Measurements from ENCODE around the gene DGCR8.

DGCR8 gene

DNA sequence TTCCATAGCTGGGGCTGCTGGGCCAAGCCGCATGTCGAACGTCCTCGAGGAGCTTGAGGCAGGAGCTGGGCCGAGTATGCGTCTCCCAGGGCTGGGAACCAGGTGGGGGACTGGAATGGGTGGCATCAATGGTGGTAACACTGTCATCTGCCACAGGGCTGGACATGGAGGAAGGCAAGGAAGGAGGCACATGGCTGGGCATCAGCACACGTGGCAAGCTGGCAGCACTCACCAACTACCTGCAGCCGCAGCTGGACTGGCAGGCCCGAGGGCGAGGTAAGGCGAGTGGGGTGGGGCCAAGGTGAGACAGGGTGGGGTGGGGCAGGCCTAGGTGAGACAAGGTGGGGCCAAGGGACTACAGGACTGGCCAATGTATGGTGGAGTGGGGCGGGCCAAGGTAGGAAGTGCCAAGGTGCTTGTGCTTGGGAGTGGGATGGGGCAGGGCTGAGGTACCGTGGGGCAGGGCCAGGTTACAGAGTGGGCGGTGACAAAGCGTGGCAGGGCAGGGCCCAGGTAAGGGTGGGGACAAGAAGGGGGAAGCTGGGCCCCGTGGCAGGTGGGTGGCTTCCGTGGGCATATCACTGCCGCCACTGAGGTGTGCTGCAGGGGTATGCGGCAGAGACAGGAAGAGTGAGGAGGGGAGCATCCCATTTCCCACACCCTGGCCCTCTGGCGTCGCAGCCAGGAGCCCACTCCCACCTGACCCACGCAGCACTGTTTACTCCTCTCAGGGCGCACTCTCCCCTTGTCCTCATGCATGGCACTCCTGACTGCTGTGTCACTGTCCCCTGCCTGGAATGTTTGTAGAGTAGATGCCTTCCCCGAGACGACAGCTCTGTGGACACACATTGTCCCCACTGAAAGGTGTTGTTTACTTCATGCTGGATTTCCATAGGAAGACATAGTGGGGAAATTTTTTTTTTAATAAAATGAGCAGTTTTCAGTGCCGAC is 27.5 kb upstream of the DGCR8 start:
- DNase-seq (ENCODE audit: low read depth): no peak

DNA sequence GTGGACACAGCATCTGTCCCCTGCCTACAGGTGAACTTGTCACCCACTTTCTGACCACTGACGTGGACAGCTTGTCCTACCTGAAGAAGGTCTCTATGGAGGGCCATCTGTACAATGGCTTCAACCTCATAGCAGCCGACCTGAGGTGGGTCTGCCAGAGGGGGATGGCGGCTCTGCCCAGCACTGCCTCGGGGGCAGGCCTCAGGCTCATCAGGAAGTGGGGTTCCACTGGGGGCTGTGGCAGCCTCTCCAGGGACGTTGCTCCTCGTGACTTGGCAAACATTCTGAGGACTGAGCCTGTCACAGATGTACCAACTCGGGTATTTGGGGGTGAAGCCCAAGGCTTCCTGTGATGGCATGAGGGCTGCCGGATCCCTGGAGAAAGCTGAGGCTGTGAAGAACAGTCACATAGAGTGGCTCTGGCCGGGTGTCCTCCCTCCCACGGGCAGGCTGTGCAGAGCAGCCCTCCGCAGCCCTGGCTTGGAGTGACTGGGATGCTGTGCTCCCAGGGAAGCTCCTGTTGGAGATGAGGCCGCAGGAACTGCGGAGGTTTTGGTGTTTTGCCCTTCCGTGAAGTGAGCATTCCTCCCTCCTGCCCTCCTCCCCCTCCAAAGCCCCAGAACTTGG is 26.5 kb upstream of the DGCR8 start:
- no peak for DNase-seq (ENCODE audit: low read depth)

DNA sequence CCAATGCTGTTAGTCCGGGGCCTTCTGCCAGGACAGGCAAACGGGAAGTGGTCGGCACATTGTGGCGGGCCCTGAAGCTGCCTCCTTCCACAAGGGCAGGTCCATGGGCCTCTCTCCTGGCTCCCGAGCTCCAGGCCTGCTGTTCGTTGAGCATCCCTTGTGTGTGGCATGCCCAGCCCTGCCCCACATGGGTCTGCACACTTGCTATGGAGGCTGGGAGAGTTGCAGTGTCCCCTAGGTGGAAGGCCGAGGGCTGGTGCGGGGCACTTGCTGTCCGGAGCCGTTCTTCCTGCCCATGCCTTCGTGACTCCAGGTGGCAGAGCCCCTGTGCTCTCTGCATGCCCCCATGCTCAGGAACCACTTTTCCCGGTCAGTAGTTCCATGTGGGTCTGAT is 26.0 kb upstream of the DGCR8 start:
- DNase-seq (ENCODE audit: low read depth): no peak

DNA sequence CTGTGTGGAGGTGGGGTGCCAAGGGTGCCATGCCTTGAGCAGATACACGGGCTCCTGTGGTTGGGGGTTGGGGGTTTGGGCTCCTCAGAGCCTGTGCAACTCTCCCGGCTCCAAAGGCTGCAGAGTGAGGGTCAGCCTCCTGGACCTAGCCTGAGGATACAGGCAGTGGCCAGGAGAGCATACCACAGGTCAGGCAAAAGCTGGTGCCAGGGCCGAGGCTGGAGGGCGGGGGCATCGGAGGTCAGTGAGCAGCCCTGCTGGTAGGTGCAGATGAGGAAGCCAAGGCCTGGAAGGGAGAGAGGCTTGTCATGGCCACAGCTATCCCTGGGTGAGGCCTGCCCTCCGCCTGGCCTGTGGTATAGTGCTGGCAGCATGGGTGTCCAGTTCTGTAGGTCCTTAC is 25.6 kb upstream of the DGCR8 start:
- DNase-seq (ENCODE audit: low read depth): no peak

DNA sequence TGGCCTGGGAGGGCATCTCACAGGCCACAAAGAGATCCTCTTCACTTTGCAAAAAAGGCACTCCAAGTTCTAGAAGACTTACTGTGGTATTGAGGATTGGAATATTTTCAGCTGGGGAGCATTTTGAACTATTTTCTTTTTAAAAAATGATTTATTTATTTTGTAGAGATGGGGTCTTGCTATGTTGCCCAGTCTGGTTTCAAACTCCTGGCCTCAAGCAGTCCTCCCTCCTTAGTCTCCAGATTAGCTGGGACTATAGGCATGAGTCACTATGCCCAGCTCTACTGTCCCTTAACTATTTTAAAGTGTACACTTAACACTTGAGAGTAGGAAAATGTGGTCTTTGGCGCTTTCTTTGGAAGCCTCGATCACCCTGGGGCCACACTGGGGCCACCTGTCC is 24.9 kb upstream of the DGCR8 start:
- no peak for DNase-seq (ENCODE audit: low read depth)

DNA sequence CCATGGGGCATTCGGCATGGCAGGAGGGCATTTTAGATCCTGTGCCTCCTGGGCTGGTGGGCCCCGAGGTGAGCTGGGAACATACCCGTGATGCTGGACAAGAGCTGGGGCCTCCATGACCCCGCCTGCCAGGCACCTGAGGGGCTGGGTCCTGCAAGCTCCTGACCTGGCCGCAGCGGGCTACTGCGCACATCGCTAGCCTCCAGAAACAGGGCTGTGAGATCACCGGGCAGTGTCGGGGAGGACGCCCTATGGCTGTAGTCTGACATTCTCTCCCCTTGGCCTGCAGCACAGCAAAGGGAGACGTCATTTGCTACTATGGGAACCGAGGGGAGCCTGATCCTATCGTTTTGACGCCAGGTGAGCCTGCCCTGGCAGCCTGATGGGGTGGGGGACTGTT is 24.4 kb upstream of the DGCR8 start:
- no peak for DNase-seq (ENCODE audit: low read depth)

DNA sequence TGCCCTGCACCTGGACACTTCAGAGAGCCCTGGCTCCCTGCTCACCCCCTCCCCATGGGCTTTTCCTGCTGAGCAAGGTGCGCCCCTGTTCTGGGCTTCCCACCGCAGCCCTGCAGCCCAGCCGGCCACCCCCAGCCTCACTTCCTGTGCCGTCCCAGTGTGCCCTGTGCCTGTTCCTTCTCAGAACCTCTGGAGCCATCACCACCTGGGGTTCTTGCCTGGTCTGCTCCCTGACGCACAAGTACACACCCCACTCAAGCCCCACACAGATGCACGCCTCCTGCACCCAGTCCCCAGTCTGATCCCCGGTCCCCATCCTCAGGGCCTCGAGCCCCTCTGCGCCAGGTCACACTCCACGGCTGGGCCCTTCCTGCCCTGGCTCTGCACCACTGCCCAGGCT is 23.9 kb upstream of the DGCR8 start:
- DNase-seq (ENCODE audit: low read depth): no peak

DNA sequence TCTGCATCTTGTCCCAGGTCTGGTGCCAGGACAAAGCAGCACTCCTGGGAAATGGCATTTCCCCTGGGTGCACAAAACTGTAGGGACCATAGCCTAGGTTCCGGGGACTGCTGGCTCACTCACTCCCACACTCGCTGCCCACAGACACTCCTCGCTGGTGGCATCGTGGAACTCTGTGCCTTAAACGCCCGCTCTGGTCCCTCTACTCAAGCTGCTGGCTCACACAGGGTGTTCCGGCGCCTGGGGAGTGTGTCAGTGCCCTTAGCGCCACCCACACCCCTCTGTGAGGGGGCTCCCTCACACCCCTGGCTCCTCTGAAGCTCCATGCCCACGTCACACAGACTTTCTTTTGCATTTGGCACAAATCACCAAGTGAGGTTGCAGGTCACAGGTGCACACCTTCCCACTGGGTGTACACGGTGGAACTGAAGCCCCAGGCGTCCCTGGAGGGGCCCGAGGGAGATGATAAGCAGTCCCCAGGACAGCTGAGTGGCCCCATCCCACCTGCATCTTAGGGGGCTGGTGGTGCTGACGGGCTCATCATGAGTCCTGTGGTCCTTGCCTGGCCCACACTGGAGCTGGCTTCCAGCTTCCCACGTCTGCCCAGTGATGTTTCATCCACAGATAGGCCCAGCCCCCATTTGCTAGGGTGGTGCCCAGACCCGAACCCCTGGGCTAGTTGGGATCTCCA is 23.2 kb upstream of the DGCR8 start:
- DNase-seq (ENCODE audit: low read depth): no peak

DNA sequence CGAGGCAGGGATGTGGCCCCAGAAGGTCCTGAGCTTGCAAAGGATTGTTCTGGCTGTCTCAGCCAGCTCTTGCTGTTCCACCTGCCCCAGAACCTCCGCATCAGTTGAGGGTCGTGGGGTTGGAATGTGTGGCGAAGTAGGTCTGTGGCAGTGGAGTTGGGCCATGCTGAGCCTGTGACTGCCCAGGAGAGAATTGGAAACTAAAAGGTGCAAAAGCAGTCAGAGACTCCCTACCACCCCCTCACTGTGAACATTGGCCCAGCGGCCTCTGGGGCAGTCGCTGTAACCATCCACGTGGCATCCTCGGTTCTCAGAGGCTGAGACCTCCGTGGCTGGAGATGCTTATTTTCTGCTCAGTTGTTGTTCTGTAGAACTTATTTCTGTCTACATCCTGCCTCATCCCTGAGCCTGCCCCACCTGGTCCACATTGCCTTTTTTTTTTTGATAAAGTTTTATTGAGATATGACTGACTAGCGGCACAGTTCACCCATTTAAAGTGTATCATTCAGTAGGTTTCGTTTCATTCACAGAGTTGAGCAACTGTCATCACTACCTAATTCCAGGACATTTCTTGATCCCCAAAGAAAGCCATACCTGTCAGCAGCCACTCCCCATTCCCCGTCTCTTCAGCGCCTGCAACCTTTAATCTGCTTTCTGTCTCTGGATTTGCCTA is 22.3 kb upstream of the DGCR8 start:
- no peak for DNase-seq (ENCODE audit: low read depth)

DNA sequence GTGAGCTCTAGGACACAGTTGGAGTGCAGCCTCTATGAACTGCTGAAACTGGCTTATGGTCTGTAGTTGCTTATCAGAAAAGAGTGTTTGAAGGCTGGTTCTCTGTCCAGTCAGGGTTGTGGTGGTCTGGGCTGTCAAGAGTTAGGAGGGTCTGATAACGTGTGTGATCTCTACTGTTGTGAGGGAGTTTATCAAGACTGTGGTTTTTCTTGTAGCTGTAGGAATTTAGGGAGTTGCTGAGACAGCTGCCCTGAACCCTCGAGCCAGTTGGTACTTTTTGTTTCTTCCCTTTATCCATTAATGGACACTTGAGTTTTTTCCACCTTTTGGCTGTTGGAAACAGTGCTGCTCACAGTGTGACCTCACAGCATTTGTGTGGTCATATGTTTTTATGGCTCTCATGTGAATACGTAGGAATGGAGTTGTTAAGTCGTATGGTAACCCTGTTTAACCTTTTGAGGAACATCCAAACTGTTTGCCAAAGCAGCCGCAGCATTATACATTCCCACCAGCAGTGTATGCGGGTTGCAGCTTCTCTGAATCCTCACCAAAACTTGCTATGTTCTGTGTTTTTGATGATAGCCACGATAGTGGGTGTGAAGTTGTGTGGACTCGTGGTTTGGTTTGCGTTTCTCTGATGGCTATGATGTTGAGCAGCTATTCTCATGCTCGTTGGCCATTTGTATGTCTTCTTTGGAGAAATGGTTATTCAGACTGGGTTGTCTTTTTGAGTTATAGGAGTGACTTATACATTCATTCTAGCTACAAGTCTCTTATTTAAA is 20.9 kb upstream of the DGCR8 start:
- no peak for DNase-seq (ENCODE audit: low read depth)

DNA sequence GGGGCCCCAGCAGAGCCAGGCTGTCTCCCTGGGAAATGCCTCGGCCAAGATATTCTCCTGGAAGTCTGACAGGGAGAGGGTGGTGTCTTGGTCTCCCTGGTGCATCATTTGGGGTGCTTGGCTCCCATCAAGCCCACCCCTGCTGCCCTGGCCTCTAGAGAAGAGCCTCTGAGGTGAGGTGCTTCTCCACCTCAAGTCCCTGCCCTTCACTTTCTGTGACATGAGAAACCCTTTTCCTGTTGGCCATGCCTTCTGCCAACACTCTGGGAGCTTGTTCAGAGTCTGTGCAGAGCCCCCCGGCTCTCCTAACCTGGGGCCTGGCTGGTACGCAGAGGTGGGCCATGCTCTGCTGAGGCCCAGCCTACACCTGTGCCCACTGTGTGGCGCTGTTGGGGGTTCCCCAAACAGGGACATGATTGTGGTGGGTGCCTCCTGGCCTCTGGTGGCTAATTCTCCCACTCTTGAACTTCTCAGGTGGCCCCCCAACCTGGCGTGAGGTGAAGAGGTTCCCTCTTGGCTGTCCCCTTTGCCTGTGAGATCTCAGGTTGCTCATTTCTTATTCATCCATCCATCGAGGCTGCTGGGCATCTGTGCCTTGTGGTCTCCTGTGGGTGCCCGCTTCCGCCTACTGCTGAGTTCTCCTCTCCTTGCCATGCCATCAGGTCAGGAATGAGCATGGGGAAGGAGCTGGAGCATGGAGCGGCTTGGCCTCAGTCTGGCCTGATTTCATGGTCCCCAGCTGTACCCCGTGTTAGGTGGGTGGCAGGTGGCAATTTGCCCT is 19.2 kb upstream of the DGCR8 start:
- no peak for DNase-seq (ENCODE audit: low read depth)

DNA sequence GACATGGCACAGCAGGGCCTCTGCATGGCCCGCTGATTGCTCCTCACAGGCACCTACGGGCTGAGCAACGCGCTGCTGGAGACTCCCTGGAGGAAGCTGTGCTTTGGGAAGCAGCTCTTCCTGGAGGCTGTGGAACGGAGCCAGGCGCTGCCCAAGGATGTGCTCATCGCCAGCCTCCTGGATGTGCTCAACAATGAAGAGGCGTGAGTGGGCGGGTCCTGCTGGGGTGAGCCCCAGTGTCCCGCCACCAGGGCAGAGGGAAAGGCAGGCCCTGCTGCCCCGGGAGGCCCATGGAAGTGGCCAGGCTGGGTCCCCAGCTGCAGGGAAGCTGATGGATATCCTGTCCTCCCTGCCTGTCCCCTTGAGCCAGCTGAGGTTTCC is 18.6 kb upstream of the DGCR8 start:
- no peak for DNase-seq (ENCODE audit: low read depth)

DNA sequence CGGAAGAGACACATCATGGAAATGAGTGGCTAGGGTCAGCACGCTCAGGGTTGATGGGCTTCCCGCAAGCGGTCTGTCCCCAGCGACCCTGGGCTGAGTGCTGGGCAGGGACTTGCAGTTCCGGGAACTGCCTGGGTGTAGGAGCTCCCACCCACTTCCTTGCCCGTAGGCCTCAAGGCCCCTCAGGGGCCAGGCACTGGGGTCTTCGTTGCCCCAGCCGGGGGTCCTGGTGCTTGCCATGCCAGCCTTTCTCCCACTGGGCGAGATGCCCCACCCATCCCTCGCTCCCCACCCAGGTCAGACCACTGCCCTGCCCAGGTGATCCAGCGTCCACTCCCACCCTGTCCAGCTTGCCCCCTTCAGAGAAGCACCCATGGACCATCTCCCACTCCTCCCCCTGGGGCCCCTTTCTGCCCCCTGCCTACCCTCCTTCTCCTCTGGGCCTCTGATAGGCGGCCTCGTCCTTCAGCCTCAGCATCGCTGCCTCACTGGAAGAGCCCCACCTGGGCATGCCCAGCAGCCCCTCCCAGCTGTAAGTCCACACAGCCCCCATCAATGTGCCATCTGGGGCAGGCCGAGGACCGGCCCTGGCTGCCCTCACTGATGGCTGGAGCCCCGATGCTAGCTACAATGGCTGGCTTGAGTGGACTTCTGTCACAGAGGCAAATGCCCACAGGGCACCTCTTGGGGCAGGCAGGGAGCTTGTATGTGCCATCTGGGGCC is 17.8 kb upstream of the DGCR8 start:
- DNase-seq (ENCODE audit: low read depth): no peak

DNA sequence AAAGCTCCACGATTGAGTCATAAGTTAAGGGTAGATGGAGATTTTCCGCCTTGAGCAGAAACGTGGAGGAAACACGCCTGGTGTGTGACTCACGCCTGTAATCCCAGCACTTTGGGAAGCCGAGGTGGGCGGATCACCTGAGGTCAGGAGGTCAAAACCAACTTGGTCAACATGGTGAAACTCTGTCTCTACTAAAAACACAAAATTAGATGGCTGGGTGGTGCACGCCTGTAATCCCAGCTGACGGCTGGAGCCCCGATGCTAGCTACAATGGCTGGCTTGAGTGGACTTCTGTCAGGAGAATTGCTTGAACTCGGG is 17.3 kb upstream of the DGCR8 start:
- no peak for DNase-seq (ENCODE audit: low read depth)

DNA sequence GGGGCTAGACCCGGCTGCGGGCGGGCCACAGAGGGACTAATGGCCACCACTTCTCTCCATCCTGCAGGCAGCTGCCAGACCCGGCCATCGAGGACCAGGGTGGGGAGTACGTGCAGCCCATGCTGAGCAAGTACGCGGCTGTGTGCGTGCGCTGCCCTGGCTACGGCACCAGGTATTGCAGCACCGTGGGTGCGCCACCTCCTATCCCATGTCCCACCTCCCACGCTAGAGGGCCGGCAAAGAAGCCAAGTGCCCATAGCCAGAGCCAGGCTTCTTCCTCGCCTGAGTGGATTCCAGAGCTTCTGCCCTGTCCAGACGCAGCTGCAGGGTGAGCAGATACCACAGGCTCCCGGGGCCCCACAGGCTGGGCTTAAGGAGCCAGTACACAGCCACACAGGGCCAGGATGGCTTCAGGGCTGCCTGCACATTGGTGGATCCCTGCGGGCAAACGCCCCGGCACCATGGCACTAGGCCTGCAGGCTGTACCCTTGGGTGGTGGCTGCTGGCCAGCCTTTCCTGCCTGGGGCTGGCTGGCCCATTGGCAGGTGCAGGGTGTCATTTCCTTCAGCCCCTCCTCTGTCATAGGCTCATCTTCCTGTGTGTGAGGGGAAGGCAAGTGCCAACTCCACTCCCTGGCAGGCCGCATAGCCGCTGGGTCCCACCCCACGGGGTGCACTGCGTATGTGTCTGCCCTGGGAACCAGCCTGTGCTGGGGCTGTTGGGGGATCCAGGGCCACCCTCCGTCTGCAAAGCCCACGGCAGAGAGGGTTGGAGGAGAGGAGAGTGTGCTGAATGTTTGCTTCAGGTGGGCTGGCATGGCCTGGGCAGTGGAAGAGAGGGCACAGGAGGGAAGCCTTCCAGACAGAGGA is 16.5 kb upstream of the DGCR8 start:
- no peak for DNase-seq (ENCODE audit: low read depth)

DNA sequence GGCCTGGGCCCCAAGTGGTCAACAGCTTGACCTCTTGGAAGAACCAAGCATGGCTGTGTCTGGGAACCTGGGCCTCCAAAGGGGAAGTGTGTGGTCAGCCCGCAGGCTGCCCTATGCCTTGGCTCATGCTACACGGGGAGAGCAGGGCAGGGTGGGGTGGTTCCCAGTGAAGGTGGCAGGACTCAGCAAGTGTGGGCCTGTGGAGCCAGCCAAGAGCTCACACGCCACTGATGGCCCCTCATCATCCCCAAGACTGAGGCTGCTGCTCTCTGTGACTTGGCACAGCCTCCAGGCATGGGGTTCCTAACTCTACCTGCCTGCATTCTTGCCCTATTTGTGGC is 15.9 kb upstream of the DGCR8 start:
- DNase-seq (ENCODE audit: low read depth): no peak

DNA sequence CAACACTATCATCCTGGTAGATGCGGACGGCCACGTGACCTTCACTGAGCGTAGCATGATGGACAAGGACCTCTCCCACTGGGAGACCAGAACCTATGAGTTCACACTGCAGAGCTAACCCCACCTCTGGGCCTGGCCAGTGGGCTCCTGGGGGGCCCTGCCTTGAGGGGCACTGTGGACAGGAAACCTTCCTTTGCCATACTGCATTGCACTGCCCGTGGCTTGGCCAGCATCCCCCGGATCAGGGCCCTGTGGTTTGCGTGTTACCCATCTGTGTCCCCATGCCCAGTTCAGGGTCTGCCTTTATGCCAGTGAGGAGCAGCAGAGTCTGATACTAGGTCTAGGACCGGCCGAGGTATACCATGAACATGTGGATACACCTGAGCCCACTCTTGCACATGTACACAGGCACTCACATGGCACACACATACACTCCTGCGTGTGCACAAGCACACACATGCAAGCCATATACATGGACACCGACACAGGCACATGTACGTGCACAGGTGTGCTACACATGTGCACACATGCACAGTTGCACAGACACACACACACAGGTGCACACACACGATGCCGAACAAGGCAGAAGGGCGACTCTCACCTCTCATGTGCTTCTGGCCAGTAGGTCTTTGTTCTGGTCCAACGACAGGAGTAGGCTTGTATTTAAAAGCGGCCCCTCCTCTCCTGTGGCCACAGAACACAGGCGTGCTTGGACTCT is 15.3 kb upstream of the DGCR8 start:
- DNase-seq (ENCODE audit: low read depth): no peak

DNA sequence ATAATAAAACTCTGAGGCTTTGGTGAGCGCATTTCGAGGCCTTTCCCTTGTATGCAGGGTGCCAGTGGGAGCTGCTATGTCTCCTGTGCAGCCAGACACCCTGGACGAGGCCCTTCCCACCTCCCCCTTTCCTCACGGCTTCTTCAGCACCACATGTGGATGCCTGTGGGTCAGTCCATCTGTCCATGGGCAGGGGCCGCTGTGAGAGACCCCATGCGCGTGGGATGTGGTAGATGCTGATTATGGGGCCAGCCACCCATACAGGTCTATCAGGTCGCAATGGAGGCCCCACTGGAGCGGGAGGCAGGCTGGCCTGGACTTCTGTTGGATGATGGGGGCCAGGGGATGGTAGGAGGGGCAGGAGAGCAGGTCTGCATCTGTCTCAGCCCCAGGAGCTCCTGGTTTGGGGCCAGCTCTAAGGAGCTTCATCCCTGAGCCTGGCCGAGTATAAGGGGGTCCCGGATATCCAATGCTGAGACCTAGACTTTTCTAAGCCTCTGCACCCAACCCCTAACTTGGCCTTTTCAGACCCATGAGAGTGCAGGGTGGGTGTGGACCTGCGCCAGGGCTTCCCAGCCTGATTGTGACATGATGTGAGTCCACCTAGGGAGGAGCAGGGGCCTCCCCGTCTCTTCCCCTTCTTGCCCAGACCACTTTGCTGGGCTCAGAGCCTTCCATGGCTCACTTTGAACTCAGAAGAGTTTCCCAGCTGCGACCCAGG is 14.0 kb upstream of the DGCR8 start:
- DNase-seq (ENCODE audit: low read depth): no peak

All from CMK (cell line).